ENCODE data around the gene TMEM9. TPM values are rescaled to one million over a fixed set of nuclear protein-coding genes. Genes with fewer than 3 reads are reported as not detected.

Gene TMEM9
- total and polyA plus RNA-seq, 9 of the 15 experiments (the other 6 are each of a cell fraction or from before 2014, with no cell fraction given): 30.4 to 107 (median 67.6) TPM

DNA sequence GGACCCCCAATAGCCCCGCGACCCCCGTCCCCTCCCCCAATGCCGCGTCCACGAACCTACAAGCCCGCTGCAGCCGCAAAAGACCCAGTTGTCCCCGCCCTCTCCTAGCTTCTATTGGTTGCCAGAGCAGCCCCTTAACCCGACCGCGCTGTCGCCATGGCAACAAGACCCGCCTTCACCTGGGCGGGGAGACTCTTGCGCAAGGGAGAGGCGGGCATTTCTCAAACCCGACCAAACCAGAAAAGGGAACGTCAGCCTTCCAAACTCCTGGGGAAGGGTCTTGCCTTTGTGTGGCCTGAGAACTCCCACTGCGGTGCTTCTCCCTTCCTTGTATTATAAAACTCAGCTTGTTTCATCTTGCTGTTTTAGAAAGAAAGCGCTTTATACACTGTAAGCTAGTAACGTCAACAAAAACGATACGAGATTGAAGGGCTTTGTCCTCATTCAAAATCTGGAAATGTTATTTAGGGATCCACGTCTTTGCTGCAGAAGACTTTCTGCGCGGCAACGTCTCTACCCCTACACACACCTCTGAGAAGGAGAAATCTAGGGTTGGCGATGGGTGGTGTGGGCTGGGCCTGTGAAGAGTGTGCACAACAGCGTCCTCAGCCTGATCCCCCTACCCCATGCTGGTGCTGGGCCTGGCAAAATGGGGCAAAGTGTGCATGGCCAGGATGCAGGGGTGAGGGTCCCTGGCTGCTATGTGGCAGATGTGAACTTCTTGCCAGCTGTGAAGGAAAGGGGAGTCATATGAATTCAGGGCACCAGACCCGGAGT lies at the start of gene TMEM9 (continued):
- TF ChIP-seq, protein P1, sequence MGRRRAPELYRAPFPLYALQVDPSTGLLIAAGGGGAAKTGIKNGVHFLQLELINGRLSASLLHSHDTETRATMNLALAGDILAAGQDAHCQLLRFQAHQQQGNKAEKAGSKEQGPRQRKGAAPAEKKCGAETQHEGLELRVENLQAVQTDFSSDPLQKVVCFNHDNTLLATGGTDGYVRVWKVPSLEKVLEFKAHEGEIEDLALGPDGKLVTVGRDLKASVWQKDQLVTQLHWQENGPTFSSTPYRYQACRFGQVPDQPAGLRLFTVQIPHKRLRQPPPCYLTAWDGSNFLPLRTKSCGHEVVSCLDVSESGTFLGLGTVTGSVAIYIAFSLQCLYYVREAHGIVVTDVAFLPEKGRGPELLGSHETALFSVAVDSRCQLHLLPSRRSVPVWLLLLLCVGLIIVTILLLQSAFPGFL (CRISPR knock-in tag; IDR thresholded peaks at IDR 0.05): 0 out of 2 replicates have a peak, but pooled peaks have one; percentile 90
- TF ChIP-seq HDAC6 (IDR thresholded peaks at IDR 0.05; ENCODE audit: low read depth, low read length) (no peak), FOS (IDR thresholded peaks at IDR 0.05; ENCODE audit: extremely low read depth, insufficient read length) (peak; percentile 79), TAF7 (tag; IDR thresholded peaks at IDR 0.05) (peak; percentile 82; the same call in 1 of the 2 replicates), BCL6 (CRISPR knock-in tag; IDR thresholded peaks at IDR 0.05) (0 out of 2 replicates have a peak, but pooled peaks have one; percentile 5), RBFOX2 (IDR thresholded peaks at IDR 0.05; ENCODE audit: low read depth, low read length) (peak; percentile 67), ZNF23 (CRISPR knock-in tag; IDR thresholded peaks at IDR 0.05) (peak; percentile 28; the same call in 1 of the 2 replicates), POLR2AphosphoS5 (IDR thresholded peaks at IDR 0.05; ENCODE audit: control insufficient read depth, insufficient read depth, low read depth, low read length) (0 out of 2 replicates have a peak, but pooled peaks have one; percentile 15), KLF13 (tag; IDR thresholded peaks at IDR 0.05; ENCODE audit: borderline replicate concordance, low read depth) (0 out of 2 replicates have a peak, but pooled peaks have one; percentile 12), TRIM24 (IDR thresholded peaks at IDR 0.05) (peak; percentile 88 to 90), ERF (CRISPR knock-in tag; IDR thresholded peaks at IDR 0.05) (no peak)
- TF ChIP-seq, protein P2, sequence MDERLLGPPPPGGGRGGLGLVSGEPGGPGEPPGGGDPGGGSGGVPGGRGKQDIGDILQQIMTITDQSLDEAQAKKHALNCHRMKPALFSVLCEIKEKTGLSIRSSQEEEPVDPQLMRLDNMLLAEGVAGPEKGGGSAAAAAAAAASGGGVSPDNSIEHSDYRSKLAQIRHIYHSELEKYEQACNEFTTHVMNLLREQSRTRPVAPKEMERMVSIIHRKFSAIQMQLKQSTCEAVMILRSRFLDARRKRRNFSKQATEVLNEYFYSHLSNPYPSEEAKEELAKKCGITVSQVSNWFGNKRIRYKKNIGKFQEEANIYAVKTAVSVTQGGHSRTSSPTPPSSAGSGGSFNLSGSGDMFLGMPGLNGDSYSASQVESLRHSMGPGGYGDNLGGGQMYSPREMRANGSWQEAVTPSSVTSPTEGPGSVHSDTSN (CRISPR knock-in tag; IDR thresholded peaks at IDR 0.05; ENCODE audit: low read depth): peak; percentile 67
- TF ChIP-seq, protein P2 (tag; conservative IDR thresholded peaks at IDR 0.05; ENCODE audit: low read depth): peak; percentile 98
- TF ChIP-seq, protein P3, sequence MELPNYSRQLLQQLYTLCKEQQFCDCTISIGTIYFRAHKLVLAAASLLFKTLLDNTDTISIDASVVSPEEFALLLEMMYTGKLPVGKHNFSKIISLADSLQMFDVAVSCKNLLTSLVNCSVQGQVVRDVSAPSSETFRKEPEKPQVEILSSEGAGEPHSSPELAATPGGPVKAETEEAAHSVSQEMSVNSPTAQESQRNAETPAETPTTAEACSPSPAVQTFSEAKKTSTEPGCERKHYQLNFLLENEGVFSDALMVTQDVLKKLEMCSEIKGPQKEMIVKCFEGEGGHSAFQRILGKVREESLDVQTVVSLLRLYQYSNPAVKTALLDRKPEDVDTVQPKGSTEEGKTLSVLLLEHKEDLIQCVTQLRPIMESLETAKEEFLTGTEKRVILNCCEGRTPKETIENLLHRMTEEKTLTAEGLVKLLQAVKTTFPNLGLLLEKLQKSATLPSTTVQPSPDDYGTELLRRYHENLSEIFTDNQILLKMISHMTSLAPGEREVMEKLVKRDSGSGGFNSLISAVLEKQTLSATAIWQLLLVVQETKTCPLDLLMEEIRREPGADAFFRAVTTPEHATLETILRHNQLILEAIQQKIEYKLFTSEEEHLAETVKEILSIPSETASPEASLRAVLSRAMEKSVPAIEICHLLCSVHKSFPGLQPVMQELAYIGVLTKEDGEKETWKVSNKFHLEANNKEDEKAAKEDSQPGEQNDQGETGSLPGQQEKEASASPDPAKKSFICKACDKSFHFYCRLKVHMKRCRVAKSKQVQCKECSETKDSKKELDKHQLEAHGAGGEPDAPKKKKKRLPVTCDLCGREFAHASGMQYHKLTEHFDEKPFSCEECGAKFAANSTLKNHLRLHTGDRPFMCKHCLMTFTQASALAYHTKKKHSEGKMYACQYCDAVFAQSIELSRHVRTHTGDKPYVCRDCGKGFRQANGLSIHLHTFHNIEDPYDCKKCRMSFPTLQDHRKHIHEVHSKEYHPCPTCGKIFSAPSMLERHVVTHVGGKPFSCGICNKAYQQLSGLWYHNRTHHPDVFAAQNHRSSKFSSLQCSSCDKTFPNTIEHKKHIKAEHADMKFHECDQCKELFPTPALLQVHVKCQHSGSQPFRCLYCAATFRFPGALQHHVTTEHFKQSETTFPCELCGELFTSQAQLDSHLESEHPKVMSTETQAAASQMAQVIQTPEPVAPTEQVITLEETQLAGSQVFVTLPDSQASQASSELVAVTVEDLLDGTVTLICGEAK (IDR thresholded peaks at IDR 0.05): peak; percentile 49
- TF ChIP-seq, protein P3 (CRISPR knock-in tag; IDR thresholded peaks at IDR 0.05): no peak

All from K562 (cell line).